ENCODE results near the gene ALKBH3. TPM values are rescaled to one million over a fixed set of nuclear protein-coding genes. Genes with fewer than 3 reads are reported as not detected.

ALKBH3 gene
- total and polyA plus RNA-seq, 11 donors = 13.1 to 24.7 (median 20.5) TPM

GRCh38 chr11:43935424-43935979 is 54.9 kb downstream of the ALKBH3 start:
- intact Hi-C loops (cut with DNase I) = loop anchor here in 1 of 10 donors (5.0 kb wide), 1 partner anchor 38 kb away; no protein-coding TSS in a partner anchor
- H3K4me1 ChIP-seq = peaks cover 0 to 25% (median 6%) of the 10 kb centered on the region in 12 donors
- H3K4me3 ChIP-seq = no peak overlapping the region
- 70 to 83% (median 74%) methylated on average over 7 of the region's 7 CpGs for WGBS, 4 donors
- no peak for DNase-seq
- H3K9me3 ChIP-seq = no peaks in the 10 kb centered on the region
- H3K36me3 ChIP-seq = no peaks in the 10 kb centered on the region
- H3K27me3 ChIP-seq = peaks cover 0 to 5% (median 0%) of the 10 kb centered on the region in 9 donors
- no peak for ATAC-seq
- H3K27ac ChIP-seq = no peak overlapping the region
- TF ChIP-seq CTCF (IDR thresholded peaks at IDR 0.05) = no peak
- TF ChIP-seq POLR2A (IDR thresholded peaks at IDR 0.05) = no peak

GRCh38 chr11:43936076-43936475 is 55.4 kb downstream of the ALKBH3 start:
- Histone ChIP-seq H3K9me3 (no peaks in the 10 kb centered on the region), H3K27me3 (peaks cover 0 to 5% (median 0%) of the 10 kb centered on the region in 9 donors), H3K4me1 (peaks cover 0 to 19% (median 3%) of the 10 kb centered on the region in 12 donors), H3K27ac (no peak overlapping the region), H3K4me3 (no peak overlapping the region), H3K36me3 (no peaks in the 10 kb centered on the region)
- ATAC-seq = no peak
- no peak for DNase-seq
- 71 to 81% (median 74%) methylated on average over 6 to 7 of the region's 7 CpGs for WGBS, 4 donors
- intact Hi-C loops (cut with DNase I) = loop anchor here in 1 of 10 donors (5.0 kb wide), 1 partner anchor 39 kb away; no protein-coding TSS in a partner anchor
- no peak for TF ChIP-seq CTCF (IDR thresholded peaks at IDR 0.05)
- TF ChIP-seq POLR2A (IDR thresholded peaks at IDR 0.05) = no peak

GRCh38 chr11:43937434-43938411 is 57.1 kb downstream of the ALKBH3 start:
- peak in 1 of 4 donors; percentile 17 for ATAC-seq
- 62 to 66% (median 66%) methylated on average over 11 to 14 of the region's 14 CpGs for WGBS, 4 donors
- Histone ChIP-seq H3K4me1 (peaks cover 0 to 15% (median 0%) of the 10 kb centered on the region in 12 donors), H3K27me3 (peaks cover 0 to 14% (median 0%) of the 10 kb centered on the region in 9 donors), H3K9me3 (no peaks in the 10 kb centered on the region), H3K4me3 (no peak overlapping the region), H3K27ac (no peak overlapping the region), H3K36me3 (no peaks in the 10 kb centered on the region)
- no peak for TF ChIP-seq POLR2A (IDR thresholded peaks at IDR 0.05)
- TF ChIP-seq CTCF (IDR thresholded peaks at IDR 0.05) = peak in 2 of 12 donors; percentile 3 to 8
- DNase-seq = no peak
- intact Hi-C loops (cut with DNase I) = loop anchor here in 1 of 10 donors (5.0 kb wide), 1 partner anchor 40 kb away; no protein-coding TSS in a partner anchor

Measured in heart left ventricle (tissue), 16 donors.